Kidney epithelial cell (primary cell): ENCODE results near the gene TRIP6. TPM values are rescaled to one million over a fixed set of nuclear protein-coding genes. Genes with fewer than 3 reads are reported as not detected.
"Not testable (repeated sequence)": the region's sequence is repeated elsewhere in the genome, so short reads cannot be mapped to it uniquely, and the experiment has no call there.

Experiments
- DNase-seq: peaks from one replicate; pipeline ENCODE4 v3.0.0-alpha.2; 2010; ENCODE audit warnings: low read depth
- H3K27me3 ChIP-seq: 2 replicates; pipeline ENCODE4 v1.6.0; 2011; ENCODE audit warnings: low read length; ENCODE audit not compliant: control insufficient read depth, insufficient read depth
- H3K36me3 ChIP-seq: 2 replicates; pipeline ENCODE4 v1.5.1; 2011; ENCODE audit warnings: low read length; ENCODE audit not compliant: control insufficient read depth, insufficient read depth
- H3K4me3 ChIP-seq: 2 replicates; pipeline ENCODE4 v1.5.1; 2011; ENCODE audit warnings: low read depth, mild to moderate bottlenecking, control low read depth, low read length
- total RNA-seq: library from RNA; depleted of rRNA; stranded (reverse); fragments of >200 nt; gene quantifications from 2 replicates; pipeline ENCODE4 v1.2.3, GENCODE V29; 2015
- TF ChIP-seq, protein P1 (sequence below): IDR thresholded peaks from 2 replicates; pipeline ENCODE4 v1.5.1; 2011; ENCODE audit warnings: mild to moderate bottlenecking, moderate library complexity, low read length, control low read depth, inconsistent platforms; ENCODE audit not compliant: insufficient read depth, poor library complexity, severe bottlenecking

TRIP6 gene
- total RNA-seq, 1 donor from 2014 or later = 114 TPM

DNA sequence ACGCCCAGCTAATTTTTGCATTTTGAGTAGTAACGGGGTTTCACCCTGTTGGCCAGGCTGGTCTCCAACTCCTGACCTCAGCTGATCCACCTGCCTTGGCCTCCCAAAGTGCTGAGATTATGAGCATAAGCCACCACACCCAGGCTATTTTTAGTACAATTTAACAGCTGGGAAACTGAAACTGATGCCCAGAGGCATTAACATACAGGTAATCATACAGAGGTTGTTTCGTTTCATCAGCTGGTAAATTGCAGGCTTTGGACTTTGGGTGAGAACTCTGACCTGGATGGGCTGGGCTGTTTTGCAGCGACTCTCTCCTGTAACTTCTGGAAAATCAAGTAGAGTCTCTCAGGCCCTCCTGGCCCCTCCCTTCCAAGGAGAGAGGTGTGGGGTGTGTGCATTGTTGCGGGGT is 34.7 kb downstream of the TRIP6 start:
- DNase-seq = no peak
- peaks cover 12% of the 10 kb centered on the region for H3K27me3 ChIP-seq
- TF ChIP-seq, protein P1, sequence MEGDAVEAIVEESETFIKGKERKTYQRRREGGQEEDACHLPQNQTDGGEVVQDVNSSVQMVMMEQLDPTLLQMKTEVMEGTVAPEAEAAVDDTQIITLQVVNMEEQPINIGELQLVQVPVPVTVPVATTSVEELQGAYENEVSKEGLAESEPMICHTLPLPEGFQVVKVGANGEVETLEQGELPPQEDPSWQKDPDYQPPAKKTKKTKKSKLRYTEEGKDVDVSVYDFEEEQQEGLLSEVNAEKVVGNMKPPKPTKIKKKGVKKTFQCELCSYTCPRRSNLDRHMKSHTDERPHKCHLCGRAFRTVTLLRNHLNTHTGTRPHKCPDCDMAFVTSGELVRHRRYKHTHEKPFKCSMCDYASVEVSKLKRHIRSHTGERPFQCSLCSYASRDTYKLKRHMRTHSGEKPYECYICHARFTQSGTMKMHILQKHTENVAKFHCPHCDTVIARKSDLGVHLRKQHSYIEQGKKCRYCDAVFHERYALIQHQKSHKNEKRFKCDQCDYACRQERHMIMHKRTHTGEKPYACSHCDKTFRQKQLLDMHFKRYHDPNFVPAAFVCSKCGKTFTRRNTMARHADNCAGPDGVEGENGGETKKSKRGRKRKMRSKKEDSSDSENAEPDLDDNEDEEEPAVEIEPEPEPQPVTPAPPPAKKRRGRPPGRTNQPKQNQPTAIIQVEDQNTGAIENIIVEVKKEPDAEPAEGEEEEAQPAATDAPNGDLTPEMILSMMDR = no peak

DNA sequence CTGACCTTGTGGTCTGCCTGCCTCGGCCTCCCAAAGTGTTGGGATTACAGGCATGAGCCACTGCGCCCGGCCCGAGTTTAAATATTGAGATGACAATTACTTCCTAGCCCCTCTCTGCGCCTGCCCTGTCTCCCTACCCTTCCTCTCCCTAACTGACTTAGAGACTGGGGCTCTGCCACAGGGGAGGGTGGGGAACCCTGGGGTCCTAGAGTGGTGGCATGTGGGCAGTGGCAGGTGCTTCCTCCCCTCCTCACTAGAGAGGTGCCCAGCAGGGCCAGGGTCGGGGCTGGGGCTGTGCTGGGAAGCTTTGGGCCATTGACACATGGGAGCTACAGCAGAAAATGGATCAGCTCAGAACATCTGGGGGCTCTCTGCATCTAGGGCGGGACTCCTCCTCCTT is 35.5 kb downstream of the TRIP6 start:
- no peaks in the 10 kb centered on the region for H3K36me3 ChIP-seq
- no peak for DNase-seq

More for the DNA sequence above, 34.7 kb downstream of the TRIP6 start:
- H3K4me3 ChIP-seq = no peak overlapping the region
- H3K36me3 ChIP-seq = no peaks in the 10 kb centered on the region

DNA sequence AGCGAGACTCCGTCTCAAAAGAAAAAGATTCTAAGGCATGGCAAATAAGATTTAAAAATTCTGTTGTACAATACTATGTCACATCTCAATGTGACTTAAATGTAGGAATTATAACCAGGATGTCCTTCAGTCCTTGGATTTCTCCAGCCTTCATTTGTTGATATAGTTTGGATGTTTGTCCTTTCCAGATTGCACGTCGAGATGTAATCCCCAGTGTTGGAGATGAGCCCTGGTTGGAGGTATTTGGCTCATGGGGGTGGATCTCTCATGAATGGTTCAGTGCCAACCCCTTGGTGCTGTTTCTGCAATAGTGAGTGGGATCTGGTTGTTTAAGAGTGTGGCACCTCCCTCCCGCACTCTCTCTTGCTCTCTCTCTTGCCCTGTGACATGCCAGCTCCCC is 41.3 kb downstream of the TRIP6 start:
- no peaks in the 10 kb centered on the region for H3K27me3 ChIP-seq
- no peak overlapping the region for H3K4me3 ChIP-seq
- H3K36me3 ChIP-seq = no peaks in the 10 kb centered on the region
- DNase-seq = no peak
- TF ChIP-seq, protein P1 = no peak

More for the DNA sequence above, 35.5 kb downstream of the TRIP6 start:
- TF ChIP-seq, protein P1 = no peak
- Histone ChIP-seq H3K27me3 (peaks cover 5% of the 10 kb centered on the region), H3K4me3 (no peak overlapping the region)

DNA sequence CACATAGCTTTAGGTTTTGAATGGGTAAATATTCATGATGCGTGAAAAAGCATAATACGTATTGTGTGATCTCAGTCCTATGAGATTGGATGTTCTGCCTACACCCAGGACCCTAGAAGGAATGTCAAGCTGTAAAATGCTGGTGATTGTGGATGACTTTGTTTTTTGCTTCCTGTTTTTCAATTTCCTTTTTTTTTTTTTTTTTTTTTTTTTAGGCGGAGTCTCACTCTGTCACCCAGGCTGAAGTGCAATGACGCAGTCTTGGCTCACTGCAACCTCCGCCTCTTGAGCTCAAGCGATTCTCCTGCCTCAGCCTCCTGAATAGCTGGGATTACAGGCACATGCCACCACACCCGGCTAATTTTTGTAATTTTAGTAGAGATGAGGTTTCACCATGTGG is 43.3 kb downstream of the TRIP6 start:
- not testable (repeated sequence) for H3K4me3 ChIP-seq, DNase-seq

DNA sequence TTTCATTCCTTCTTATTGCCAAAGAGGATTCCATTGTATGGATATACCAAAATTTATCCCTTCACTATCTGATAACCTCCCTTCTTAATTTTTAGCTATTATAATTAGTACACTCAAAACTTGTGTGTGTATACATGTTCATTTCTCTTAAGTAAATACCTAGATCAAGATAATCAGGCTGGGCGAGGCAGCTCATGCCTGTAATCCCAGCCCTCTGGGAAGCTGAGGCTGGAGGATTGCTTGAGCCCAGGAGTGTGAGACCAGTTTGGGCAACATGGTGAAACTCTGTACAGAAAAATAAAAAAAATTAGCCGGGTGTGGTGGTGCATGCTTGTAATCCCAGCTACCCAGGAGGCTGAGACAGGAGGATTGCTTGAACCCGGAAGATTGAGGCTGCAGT is 44.3 kb downstream of the TRIP6 start:
- Histone ChIP-seq H3K27me3 (no peaks in the 10 kb centered on the region), H3K4me3 (no peak overlapping the region), H3K36me3 (no peaks in the 10 kb centered on the region)
- no peak for DNase-seq
- TF ChIP-seq, protein P1 = no peak

More for the DNA sequence above, 43.3 kb downstream of the TRIP6 start:
- not testable (repeated sequence) for H3K27me3 ChIP-seq, H3K36me3 ChIP-seq

DNA sequence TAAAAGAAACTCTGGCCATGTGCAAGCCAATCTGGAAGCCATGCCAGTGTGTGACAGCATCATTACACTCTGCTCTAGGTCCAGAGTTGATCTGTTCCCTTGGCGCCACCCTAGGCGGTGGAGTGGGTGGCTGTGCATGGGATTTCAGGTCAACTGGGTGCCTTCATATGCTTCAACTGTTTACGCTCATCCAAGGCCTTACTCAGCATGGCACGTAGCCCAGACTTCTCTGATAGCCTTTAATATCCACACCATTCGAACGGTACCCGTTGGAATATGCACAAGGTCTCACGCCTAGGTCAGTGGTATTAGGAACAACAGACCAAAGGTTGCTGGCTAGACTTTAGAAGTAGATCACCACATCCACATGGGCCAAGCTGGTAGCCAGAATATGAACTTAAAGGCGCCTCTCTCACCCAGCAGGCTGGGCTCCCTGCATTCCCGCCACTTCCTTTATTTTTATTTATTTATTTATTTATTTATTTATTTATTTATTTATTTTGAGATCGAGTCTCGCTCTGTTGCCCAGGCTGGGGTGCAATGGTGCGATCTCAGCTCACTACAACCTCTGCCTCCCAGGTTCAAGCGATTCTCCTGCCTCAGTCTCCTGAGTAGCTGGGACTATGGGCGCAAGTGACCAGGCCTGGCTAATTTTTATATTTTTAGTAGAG is 47.2 kb downstream of the TRIP6 start:
- Histone ChIP-seq H3K27me3 (no peaks in the 10 kb centered on the region), H3K4me3 (no peak overlapping the region), H3K36me3 (no peaks in the 10 kb centered on the region)
- no peak for DNase-seq
- TF ChIP-seq, protein P1 = no peak
